ENCODE results near the gene OGFOD3. TPM values are rescaled to one million over a fixed set of nuclear protein-coding genes. Genes with fewer than 3 reads are reported as not detected.
A peak's percentile ranks its signal among the peaks of the same experiment; 100 is the strongest.
"Not testable (repeated sequence)": the region's sequence is repeated elsewhere in the genome, so short reads cannot be mapped to it uniquely, and the experiment has no call there.

Gene OGFOD3, protein sequence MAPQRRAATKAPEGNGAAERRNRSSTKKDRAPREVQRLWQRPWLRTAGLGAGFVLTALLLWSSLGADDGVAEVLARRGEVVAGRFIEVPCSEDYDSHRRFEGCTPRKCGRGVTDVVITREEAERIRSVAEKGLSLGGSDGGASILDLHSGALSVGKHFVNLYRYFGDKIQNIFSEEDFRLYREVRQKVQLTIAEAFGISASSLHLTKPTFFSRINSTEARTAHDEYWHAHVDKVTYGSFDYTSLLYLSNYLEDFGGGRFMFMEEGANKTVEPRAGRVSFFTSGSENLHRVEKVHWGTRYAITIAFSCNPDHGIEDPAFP
- total RNA-seq: 10 to 100 TPM; 29.7 to 30.1 TPM

GRCh38 chr17:82418001-82418986, at the start of gene OGFOD3, which contains the start of gene HEXD:
Gene OGFOD3 (minus strand): TSS chr17:82418586. CDS start chr17:82418485, 101 bp downstream.
Gene HEXD (plus strand): TSS chr17:82418347. CDS start chr17:82419800, 1,453 bp downstream.
- ATAC-seq: peak; percentile 95 to 96
- Mint-ChIP-seq H3K4me3 (peak within 1 kb of the TSS; percentile 80), H3K4me1 (ENCODE audit: low read depth in 2 of 2) (peaks cover 27 to 31% of the 10 kb centered on the region in 2 donors)

GRCh38 chr17:82465023-82465603, 46.7 kb upstream of the OGFOD3 start:
- ATAC-seq (no peak), DNase-seq (ENCODE audit: low spot score) (no peak)
- Mint-ChIP-seq H3K4me1 (ENCODE audit: low read depth in 2 of 2) (peaks cover 13 to 49% of the 10 kb centered on the region in 2 donors), H3K36me3 (peaks cover 32% of the 10 kb centered on the region), H3K27ac (peak overlapping the region in 1 of 2 donors; percentile 56), H3K9me3 (no peaks in the 10 kb centered on the region), H3K27me3 (no peaks in the 10 kb centered on the region), H3K4me3 (no peak overlapping the region)

More at GRCh38 chr17:82418001-82418986, at the start of gene OGFOD3, which contains the start of gene HEXD:
- no peaks in the 10 kb centered on the region for H3K27me3 Mint-ChIP-seq
- H3K9me3 Mint-ChIP-seq: no peaks in the 10 kb centered on the region
- peak; percentile 92 for DNase-seq (ENCODE audit: low spot score)
- no peaks in the 10 kb centered on the region for H3K36me3 Mint-ChIP-seq
- peak within 1 kb of the TSS; percentile 74 to 86 for H3K27ac Mint-ChIP-seq

- H3K36me3 Mint-ChIP-seq: peaks cover 29% of the 10 kb centered on the region
- H3K4me3 Mint-ChIP-seq: no peak overlapping the region
- no peak for DNase-seq (ENCODE audit: low spot score)
- no peak for ATAC-seq
- H3K27me3 Mint-ChIP-seq: no peaks in the 10 kb centered on the region
- H3K27ac Mint-ChIP-seq: peak overlapping the region in 1 of 2 donors; percentile 56
- H3K4me1 Mint-ChIP-seq (ENCODE audit: low read depth in 2 of 2): peaks cover 18 to 47% of the 10 kb centered on the region in 2 donors
- no peaks in the 10 kb centered on the region for H3K9me3 Mint-ChIP-seq
These were observed 46.2 kb upstream of the OGFOD3 start for GRCh38 chr17:82464567-82464929.

DNA sequence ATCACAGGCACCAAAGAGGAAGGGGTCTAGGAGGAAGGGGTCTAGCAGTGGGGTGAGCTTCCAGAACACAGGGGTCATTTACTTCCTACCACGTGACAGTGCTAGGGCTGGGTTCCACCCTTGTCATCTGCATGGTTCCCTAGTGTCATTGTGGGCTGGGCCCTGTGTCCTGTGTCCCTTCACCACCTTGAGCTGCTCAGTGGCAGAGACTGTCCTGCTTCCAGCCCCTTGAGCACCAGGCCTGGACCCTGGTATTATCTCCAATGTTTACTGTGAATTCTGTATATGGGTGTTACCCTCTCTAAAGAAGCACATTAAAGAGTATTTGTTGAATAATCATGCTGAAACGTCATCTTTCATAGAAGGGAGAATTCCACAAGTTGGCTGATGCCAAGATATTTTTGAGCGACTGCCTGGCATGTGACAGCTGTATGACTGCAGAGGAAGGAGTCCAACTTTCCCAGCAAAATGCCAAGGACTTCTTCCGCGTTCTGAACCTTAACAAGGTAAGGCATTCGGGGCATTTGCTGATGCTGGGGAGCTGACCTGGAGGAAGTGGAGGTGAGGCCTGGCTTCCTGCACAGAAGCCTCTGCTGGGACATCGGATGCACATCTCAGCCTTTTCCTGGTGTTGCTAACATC, 45.7 kb upstream of the OGFOD3 start:
- H3K27ac Mint-ChIP-seq: peak overlapping the region in 1 of 2 donors; percentile 80
- H3K4me3 Mint-ChIP-seq: no peak overlapping the region
- H3K27me3 Mint-ChIP-seq: no peaks in the 10 kb centered on the region
- no peak for DNase-seq (ENCODE audit: low spot score)
- H3K9me3 Mint-ChIP-seq: no peaks in the 10 kb centered on the region
- peaks cover 24% of the 10 kb centered on the region for H3K36me3 Mint-ChIP-seq
- H3K4me1 Mint-ChIP-seq (ENCODE audit: low read depth in 2 of 2): peaks cover 23 to 52% of the 10 kb centered on the region in 2 donors
- no peak for ATAC-seq

DNA sequence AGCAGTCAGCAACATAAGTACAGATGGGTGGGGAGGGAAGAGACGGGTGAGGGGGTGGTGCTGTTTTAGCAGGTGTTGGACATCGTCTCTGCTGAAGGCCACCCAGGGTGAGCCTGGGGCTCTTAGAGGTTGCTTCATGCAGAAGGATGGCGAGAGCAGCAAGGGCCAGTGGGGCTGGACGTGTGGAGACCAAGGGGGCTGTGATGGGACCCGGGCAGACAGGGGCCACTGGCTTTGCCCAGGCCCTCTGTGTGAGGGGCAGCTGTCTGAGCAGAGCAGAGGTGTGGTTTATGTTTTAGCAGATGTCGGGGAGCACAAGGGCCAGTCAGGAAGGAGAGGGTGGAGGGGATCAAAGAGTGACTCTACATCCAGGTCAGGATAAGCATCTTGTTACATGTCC, 45.0 kb upstream of the OGFOD3 start:
- Mint-ChIP-seq H3K4me3 (no peak overlapping the region), H3K27ac (peak overlapping the region in 1 of 2 donors; percentile 80), H3K9me3 (no peaks in the 10 kb centered on the region), H3K4me1 (ENCODE audit: low read depth in 2 of 2) (peaks cover 21 to 50% of the 10 kb centered on the region in 2 donors), H3K27me3 (no peaks in the 10 kb centered on the region), H3K36me3 (peaks cover 18% of the 10 kb centered on the region)
- ATAC-seq: no peak
- no peak for DNase-seq (ENCODE audit: low spot score)

DNA sequence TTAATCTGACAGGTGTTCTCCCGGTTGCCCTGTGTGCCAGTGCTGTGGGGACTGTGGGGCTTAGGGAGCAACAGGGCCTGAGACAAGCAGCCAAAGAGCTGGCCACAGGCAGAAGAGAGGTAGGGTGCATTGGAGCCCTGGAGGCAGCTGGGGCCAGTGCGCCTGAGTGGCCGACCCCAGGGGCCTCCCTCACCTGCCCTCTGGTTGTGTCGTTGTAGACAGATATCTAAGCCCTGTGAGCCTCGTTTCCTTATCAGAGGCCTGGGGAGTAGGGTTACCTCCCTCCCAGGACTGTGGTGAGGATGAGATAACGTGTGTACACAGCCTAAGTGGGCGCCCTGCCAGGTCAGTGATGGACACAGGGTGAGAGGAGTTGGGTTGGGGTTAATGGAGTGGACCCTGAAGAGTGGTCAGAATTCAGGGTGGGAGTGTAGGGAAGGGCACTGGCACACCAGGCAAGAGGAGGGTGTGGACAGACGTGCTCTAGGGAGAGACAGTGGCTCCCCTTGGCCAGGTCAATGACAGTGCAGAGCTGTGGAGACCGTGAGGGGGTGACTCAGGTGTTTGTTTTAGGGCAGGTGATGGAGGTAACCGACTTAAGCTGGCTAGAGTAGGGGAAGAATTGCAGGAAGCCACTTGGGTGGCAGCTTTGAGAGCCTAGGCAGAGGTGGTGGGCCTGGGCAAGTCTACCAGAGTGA, 43.6 kb upstream of the OGFOD3 start:
- DNase-seq (ENCODE audit: low spot score) (no peak), ATAC-seq (no peak)
- Mint-ChIP-seq H3K4me3 (no peak overlapping the region), H3K36me3 (peaks cover 16% of the 10 kb centered on the region), H3K27ac (peak overlapping the region; percentile 5 to 80), H3K4me1 (ENCODE audit: low read depth in 2 of 2) (peaks cover 31 to 60% of the 10 kb centered on the region in 2 donors), H3K9me3 (no peaks in the 10 kb centered on the region), H3K27me3 (no peaks in the 10 kb centered on the region)

- DNase-seq (ENCODE audit: low spot score); H3K9me3 Mint-ChIP-seq; H3K36me3 Mint-ChIP-seq; H3K27me3 Mint-ChIP-seq; ATAC-seq: not testable (repeated sequence)
- H3K27ac Mint-ChIP-seq: peak overlapping the region; percentile 95
- peak overlapping the region; percentile 82 for H3K4me3 Mint-ChIP-seq
- peaks cover 32 to 54% of the 10 kb centered on the region in 2 donors for H3K4me1 Mint-ChIP-seq (ENCODE audit: low read depth in 2 of 2)
These were observed 41.5 kb upstream of the OGFOD3 start for GRCh38 chr17:82459936-82460335.

GRCh38 chr17:82458885-82459424, 40.6 kb upstream of the OGFOD3 start:
- H3K4me3 Mint-ChIP-seq: peak overlapping the region; percentile 82
- peaks cover 32 to 50% of the 10 kb centered on the region in 2 donors for H3K4me1 Mint-ChIP-seq (ENCODE audit: low read depth in 2 of 2)
- ATAC-seq (peak; percentile 3 to 16), DNase-seq (ENCODE audit: low spot score) (peak; percentile 79)
- no peaks in the 10 kb centered on the region for H3K9me3 Mint-ChIP-seq
- peak overlapping the region; percentile 95 for H3K27ac Mint-ChIP-seq
- H3K36me3 Mint-ChIP-seq: peaks cover under 1% of the 10 kb centered on the region
- H3K27me3 Mint-ChIP-seq: no peaks in the 10 kb centered on the region

DNA sequence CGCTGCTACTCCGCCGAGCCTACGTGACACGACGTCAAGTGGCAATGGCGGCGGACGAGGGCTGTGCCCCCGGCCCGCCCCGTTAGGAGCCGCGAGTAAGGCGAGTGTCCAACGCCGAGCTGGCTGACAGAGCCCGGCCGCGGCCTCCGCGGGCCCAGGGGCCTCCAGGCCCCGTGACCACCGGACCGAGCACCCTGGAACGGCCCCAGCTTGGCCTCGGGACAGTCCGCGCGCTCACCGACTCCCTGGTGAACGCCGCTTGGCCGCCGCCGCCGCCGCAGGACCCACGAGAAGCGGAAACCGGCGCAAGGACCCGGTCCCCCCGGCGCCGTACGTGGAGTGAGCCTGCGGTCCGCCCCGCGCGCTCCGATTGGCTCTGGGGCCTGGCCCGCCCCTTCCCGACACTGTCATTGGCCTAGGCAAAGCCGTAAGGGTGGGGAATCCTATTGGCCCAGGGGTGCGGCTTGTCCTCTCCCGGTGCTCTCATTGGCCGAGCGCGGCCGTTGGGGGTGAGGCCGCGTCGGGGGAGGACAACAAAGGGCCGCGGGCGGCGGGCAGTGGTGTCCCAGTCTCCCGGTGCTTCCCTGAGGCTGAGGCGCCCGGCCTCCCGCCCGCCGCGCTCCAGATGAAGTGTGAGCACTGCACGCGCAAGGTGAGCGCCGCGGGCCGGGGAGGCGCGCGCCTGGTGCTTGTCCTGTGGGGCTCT, 39.9 kb upstream of the OGFOD3 start, which contains the start of gene NARF:
NARF (plus strand) TSS at position 563 of the 706 bp plus-strand sequence; CDS start at position 626, 63 bp downstream.
- DNase-seq (ENCODE audit: low spot score) (peak; percentile 99), ATAC-seq (peak; percentile 97 to 98)
- peaks cover 32 to 45% of the 10 kb centered on the region in 2 donors for H3K4me1 Mint-ChIP-seq (ENCODE audit: low read depth in 2 of 2)
- H3K27ac Mint-ChIP-seq: peak within 1 kb of the TSS; percentile 95 to 99
- H3K9me3 Mint-ChIP-seq: no peaks in the 10 kb centered on the region
- H3K27me3 Mint-ChIP-seq: no peaks in the 10 kb centered on the region
- H3K4me3 Mint-ChIP-seq: peak within 1 kb of the TSS; percentile 82
- no peaks in the 10 kb centered on the region for H3K36me3 Mint-ChIP-seq

DNA sequence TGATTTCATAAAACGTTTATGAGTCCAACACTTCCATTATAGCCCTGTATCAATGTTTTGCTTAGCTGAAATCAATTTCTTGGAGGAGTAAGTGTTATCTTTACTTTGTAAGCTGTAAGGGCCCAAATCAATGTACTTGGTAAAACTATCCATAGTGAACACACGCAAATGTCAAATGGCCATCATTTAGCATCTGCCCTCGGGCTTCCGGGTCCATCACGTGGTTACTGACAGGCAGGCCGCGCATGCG, 39.5 kb upstream of the OGFOD3 start:
- ATAC-seq: no peak
- H3K9me3 Mint-ChIP-seq: no peaks in the 10 kb centered on the region
- no peaks in the 10 kb centered on the region for H3K27me3 Mint-ChIP-seq
- peak overlapping the region; percentile 82 for H3K4me3 Mint-ChIP-seq
- peaks cover 32 to 44% of the 10 kb centered on the region in 2 donors for H3K4me1 Mint-ChIP-seq (ENCODE audit: low read depth in 2 of 2)
- DNase-seq (ENCODE audit: low spot score): no peak
- peak overlapping the region; percentile 95 to 99 for H3K27ac Mint-ChIP-seq
- no peaks in the 10 kb centered on the region for H3K36me3 Mint-ChIP-seq

DNA sequence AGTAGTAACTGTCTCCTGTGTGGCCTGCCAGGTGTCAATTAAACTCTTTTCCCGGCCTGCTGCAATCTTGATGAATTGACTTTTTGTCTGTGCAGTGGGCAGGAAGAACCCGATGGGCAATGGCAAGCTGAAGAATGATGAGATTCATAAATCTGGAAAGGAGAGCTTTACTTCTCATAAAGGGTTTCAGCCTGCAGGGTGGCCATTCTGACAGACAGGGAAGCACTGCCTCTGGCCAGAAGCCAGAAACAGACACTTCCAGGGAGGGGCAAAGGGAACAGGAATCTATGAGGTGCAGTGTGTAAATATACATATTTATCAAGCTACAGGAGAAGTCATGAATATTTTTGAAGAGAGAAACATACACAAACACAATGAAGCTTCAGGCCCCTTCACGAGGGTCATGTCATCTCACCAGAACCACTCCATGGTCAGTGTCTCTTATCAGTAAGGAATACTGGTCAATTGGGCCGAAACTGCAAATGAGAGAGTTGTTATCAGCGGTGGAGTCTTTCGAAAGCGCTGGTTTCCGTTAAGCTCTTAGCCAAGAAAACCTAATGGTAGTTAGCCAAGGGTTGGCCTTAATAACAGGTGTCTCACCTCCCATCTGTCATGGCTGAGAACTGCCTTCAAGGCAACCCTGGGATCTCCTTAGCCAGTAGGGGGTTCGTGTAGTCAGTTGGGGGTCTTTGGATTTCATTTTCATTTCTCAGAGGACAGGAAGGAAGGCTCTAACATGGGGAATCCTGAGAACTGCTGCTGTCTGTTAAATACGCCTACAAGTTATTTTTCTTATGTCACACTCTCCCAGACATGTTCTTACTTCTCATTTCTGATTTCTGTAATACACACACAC, 38.9 kb upstream of the OGFOD3 start:
- DNase-seq (ENCODE audit: low spot score): no peak
- ATAC-seq: no peak
- peak overlapping the region; percentile 95 to 99 for H3K27ac Mint-ChIP-seq
- peaks cover 31 to 41% of the 10 kb centered on the region in 2 donors for H3K4me1 Mint-ChIP-seq (ENCODE audit: low read depth in 2 of 2)
- H3K4me3 Mint-ChIP-seq: peak overlapping the region; percentile 82
- no peaks in the 10 kb centered on the region for H3K36me3 Mint-ChIP-seq
- H3K9me3 Mint-ChIP-seq: no peaks in the 10 kb centered on the region
- no peaks in the 10 kb centered on the region for H3K27me3 Mint-ChIP-seq

All from natural killer cell treated with Interleukin-12 subunit alpha and Interleukin-12 subunit beta and Interleukin-15 and Interleukin-18, amount 100 ng/mL, for 72 hours (primary cell).